Heart left ventricle (tissue), 13 donors: ENCODE measurements around the gene GLRX3.

Experiments
- POLR2A ChIP-seq, 2 donors: fragments of 450-650 bp; IDR thresholded peaks; one replicate each; pipeline ENCODE4 v1.6.1; 2017; ENCODE audit warnings: antibody characterized with exemption in 2 of 2, mild to moderate bottlenecking in 2 of 2, moderate library complexity in 2 of 2
- TF ChIP-seq, protein P1 (sequence below), 12 donors: fragments of 200-600 bp; sonication (generic) in 4 of 12; IDR thresholded peaks; one replicate each; pipeline versions ENCODE4 v1.5.0 to v1.8.0; 2018 to 2022; ENCODE audit warnings: antibody characterized with exemption in 12 of 12, mild to moderate bottlenecking in 5 of 12
- donor health status: ischemic (EF 13 %, LVEDD 7.1; RV severe dilation, severe dysfunction).
- donor health status: DM: no; HTN: yes; CAD: no.
- donor health status: DM: no; HTN: no; CAD: no.
- donor health status: ischemic (EF 25% LVEDD 6.9; RV normal size, moderate dysfunction).
- donor health status: ischemic (EF 25% LVEDD 5.7; RV mildly dilated, moderate dysfunction).
- donor health status: ischemic (EF 35%, LVEDD 5.7; RV mildly dilated, moderate dysfunction).
- donor health status: nonischemic (EF 11% LVEDD 7.7; RV severe dilation, severe dysfunction).
- donor health status: DM: yes; HTN: yes; CAD: no.
- donor health status: PGD.
- donor health status: ischemic (EF 29% LVEDD 5.4; RV normal size, mild dysfunction).
- donor health status: nonischemic (EF 23%, LVEDD 6.1; RV moderate dilation, normal function).

DNA sequence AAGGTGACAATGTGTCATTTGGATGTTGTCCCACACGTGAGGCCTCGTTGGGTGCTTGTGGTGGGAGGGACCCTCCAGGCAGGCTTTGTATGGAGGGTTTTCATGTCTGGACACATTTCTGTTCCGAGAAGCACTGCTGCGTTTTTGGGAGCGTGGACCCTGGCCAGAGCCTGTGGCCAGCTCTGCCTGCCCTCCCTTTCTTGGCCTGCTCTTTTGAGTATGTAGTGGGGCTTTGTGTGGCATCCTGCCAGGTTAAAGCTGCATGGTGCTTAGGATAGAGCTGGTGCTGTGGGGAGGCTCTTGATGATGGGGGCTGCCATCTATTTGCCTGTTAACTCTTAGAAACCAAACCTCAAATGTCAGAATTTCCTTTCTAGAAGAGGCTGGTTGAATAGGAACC is 45.7 kb downstream of the GLRX3 start:
- TF ChIP-seq, protein P1, sequence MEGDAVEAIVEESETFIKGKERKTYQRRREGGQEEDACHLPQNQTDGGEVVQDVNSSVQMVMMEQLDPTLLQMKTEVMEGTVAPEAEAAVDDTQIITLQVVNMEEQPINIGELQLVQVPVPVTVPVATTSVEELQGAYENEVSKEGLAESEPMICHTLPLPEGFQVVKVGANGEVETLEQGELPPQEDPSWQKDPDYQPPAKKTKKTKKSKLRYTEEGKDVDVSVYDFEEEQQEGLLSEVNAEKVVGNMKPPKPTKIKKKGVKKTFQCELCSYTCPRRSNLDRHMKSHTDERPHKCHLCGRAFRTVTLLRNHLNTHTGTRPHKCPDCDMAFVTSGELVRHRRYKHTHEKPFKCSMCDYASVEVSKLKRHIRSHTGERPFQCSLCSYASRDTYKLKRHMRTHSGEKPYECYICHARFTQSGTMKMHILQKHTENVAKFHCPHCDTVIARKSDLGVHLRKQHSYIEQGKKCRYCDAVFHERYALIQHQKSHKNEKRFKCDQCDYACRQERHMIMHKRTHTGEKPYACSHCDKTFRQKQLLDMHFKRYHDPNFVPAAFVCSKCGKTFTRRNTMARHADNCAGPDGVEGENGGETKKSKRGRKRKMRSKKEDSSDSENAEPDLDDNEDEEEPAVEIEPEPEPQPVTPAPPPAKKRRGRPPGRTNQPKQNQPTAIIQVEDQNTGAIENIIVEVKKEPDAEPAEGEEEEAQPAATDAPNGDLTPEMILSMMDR (IDR thresholded peaks at IDR 0.05), result no peak
- no peak for TF ChIP-seq POLR2A (IDR thresholded peaks at IDR 0.05)
